DOHH2 (cell line): ENCODE data around the gene SVBP.

ENCODE experiments used
- H3F3A ChIP-seq: fragments of 200-600 bp; sonication (generic), shearing (Covaris generic); 2 replicates; pipeline ENCODE4 v1.6.0; 2016; ENCODE audit warnings: antibody characterized with exemption, mild to moderate bottlenecking; ENCODE audit not compliant: control insufficient read depth, insufficient read depth
- H3K27ac ChIP-seq: fragments of 200-600 bp; sonication (generic); 2 replicates; pipeline ENCODE4 v1.5.1; 2014; ENCODE audit warnings: low read depth, mild to moderate bottlenecking, low read length, moderate library complexity
- H3K27me3 ChIP-seq: fragments of 200-600 bp; sonication (generic); 2 replicates; pipeline ENCODE4 v1.6.1; 2014; ENCODE audit warnings: mild to moderate bottlenecking, low read length, mixed read lengths; ENCODE audit not compliant: control insufficient read depth
- H3K36me3 ChIP-seq: fragments of 200-600 bp; sonication (generic); 2 replicates; pipeline ENCODE4 v1.6.1; 2014; ENCODE audit warnings: mild to moderate bottlenecking, low read length, moderate library complexity, mixed read lengths; ENCODE audit not compliant: control insufficient read depth
- H3K4me1 ChIP-seq: fragments of 200-600 bp; sonication (generic); 2 replicates; pipeline ENCODE4 v1.6.1; 2014; ENCODE audit warnings: mild to moderate bottlenecking, low read length, mixed read lengths; ENCODE audit not compliant: control insufficient read depth
- H3K4me2 ChIP-seq: fragments of 200-600 bp; sonication (generic); 2 replicates; pipeline ENCODE4 v1.6.0; 2014; ENCODE audit warnings: mild to moderate bottlenecking, low read length, moderate library complexity
- H3K4me3 ChIP-seq: fragments of 200-600 bp; sonication (generic); 2 replicates; pipeline ENCODE4 v1.5.1; 2014; ENCODE audit warnings: mild to moderate bottlenecking, low read length, mixed read lengths
- H3K79me2 ChIP-seq: fragments of 200-600 bp; sonication (generic); 2 replicates; pipeline ENCODE4 v1.6.1; 2014; ENCODE audit warnings: mild to moderate bottlenecking, low read length, mixed read lengths; ENCODE audit not compliant: control insufficient read depth
- H3K9me2 ChIP-seq: fragments of 200-600 bp; sonication (generic); replicated peaks from 2 replicates; pipeline ENCODE4 v1.6.1; 2014; ENCODE audit warnings: mild to moderate bottlenecking, low read length, mixed read lengths; ENCODE audit not compliant: control insufficient read depth
- H3K9me3 ChIP-seq: fragments of 200-600 bp; sonication (generic); 2 replicates; pipeline ENCODE4 v1.6.1; 2014; ENCODE audit warnings: antibody characterized with exemption, low read length, mixed read lengths; ENCODE audit not compliant: control insufficient read depth, insufficient read depth
- H4K20me1 ChIP-seq: fragments of 200-600 bp; sonication (generic); 2 replicates; pipeline ENCODE4 v1.6.0; 2014; ENCODE audit warnings: low read depth, mild to moderate bottlenecking, antibody characterized with exemption, low read length, moderate library complexity; ENCODE audit not compliant: control insufficient read depth, insufficient read depth
- EZH2phosphoT487 ChIP-seq: fragments of 200-600 bp; sonication (generic); IDR thresholded peaks from 2 replicates; pipeline ENCODE4 v1.6.1; 2017; ENCODE audit warnings: borderline replicate concordance, mild to moderate bottlenecking, antibody characterized with exemption, low read length, moderate library complexity, mixed read lengths
- TF ChIP-seq, protein P1 (sequence below): fragments of 200-600 bp; sonication (generic); IDR thresholded peaks from one replicate; pipeline ENCODE4 v1.5.1; 2014; ENCODE audit warnings: antibody characterized with exemption, mild to moderate bottlenecking, low read depth, low read length; ENCODE audit not compliant: poor library complexity, severe bottlenecking

SVBP gene

GRCh38 chr1:42797979-42798378, 19.2 kb downstream of the SVBP start:
- H3K27me3 ChIP-seq = peaks cover 25% of the 10 kb centered on the region
- H3K9me3 ChIP-seq = no peaks in the 10 kb centered on the region
- no peak overlapping the region for H3K27ac ChIP-seq
- no peaks in the 10 kb centered on the region for H3K9me2 ChIP-seq
- H3K79me2 ChIP-seq = no peaks in the 10 kb centered on the region
- no peaks in the 10 kb centered on the region for H3K36me3 ChIP-seq
- TF ChIP-seq, protein P1, sequence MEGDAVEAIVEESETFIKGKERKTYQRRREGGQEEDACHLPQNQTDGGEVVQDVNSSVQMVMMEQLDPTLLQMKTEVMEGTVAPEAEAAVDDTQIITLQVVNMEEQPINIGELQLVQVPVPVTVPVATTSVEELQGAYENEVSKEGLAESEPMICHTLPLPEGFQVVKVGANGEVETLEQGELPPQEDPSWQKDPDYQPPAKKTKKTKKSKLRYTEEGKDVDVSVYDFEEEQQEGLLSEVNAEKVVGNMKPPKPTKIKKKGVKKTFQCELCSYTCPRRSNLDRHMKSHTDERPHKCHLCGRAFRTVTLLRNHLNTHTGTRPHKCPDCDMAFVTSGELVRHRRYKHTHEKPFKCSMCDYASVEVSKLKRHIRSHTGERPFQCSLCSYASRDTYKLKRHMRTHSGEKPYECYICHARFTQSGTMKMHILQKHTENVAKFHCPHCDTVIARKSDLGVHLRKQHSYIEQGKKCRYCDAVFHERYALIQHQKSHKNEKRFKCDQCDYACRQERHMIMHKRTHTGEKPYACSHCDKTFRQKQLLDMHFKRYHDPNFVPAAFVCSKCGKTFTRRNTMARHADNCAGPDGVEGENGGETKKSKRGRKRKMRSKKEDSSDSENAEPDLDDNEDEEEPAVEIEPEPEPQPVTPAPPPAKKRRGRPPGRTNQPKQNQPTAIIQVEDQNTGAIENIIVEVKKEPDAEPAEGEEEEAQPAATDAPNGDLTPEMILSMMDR = no peak
- TF ChIP-seq EZH2phosphoT487 = no peak
- H3K4me3 ChIP-seq = no peak overlapping the region
- no peaks in the 10 kb centered on the region for H3F3A ChIP-seq
- H3K4me2 ChIP-seq = no peak overlapping the region
- no peaks in the 10 kb centered on the region for H3K4me1 ChIP-seq
- H4K20me1 ChIP-seq = no peaks in the 10 kb centered on the region

DNA sequence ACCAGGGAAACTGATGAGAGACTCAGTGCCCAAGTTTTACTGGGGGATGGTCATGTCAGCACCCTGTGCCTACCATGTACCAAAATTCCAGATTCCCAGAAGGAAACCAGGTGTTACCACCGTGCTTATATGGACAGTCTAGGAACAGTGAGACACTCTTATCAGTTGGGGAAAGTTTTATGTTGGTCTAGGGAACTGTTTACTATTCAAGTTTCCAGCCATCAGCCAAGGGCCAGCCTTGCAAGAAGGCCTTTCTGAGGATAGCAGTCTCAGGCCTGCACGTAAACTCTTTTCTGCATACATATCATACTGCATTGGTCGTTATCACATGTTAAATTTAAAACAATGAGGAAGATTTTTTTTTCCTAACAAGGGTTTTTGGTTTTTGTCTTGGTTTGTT, 19.8 kb downstream of the SVBP start:
- Histone ChIP-seq H3K79me2 (no peaks in the 10 kb centered on the region), H3K4me2 (no peak overlapping the region), H3K4me1 (no peaks in the 10 kb centered on the region), H3K27ac (no peak overlapping the region), H3K9me3 (no peaks in the 10 kb centered on the region), H4K20me1 (no peaks in the 10 kb centered on the region), H3K36me3 (no peaks in the 10 kb centered on the region), H3K9me2 (no peaks in the 10 kb centered on the region), H3K27me3 (peaks cover 25% of the 10 kb centered on the region), H3F3A (no peaks in the 10 kb centered on the region), H3K4me3 (no peak overlapping the region)
- TF ChIP-seq, protein P1 = no peak
- no peak for TF ChIP-seq EZH2phosphoT487

- Histone ChIP-seq H3K27me3 (peaks cover 16% of the 10 kb centered on the region), H3K4me2 (no peak overlapping the region), H3F3A (no peaks in the 10 kb centered on the region), H3K27ac (no peak overlapping the region), H3K4me1 (no peaks in the 10 kb centered on the region), H3K9me3 (no peaks in the 10 kb centered on the region), H3K4me3 (no peak overlapping the region), H3K9me2 (no peaks in the 10 kb centered on the region), H3K79me2 (no peaks in the 10 kb centered on the region), H4K20me1 (no peaks in the 10 kb centered on the region), H3K36me3 (no peaks in the 10 kb centered on the region)
- TF ChIP-seq EZH2phosphoT487 = no peak
- TF ChIP-seq, protein P1 = no peak
These were observed 23.4 kb downstream of the SVBP start for GRCh38 chr1:42793824-42794223.

DNA sequence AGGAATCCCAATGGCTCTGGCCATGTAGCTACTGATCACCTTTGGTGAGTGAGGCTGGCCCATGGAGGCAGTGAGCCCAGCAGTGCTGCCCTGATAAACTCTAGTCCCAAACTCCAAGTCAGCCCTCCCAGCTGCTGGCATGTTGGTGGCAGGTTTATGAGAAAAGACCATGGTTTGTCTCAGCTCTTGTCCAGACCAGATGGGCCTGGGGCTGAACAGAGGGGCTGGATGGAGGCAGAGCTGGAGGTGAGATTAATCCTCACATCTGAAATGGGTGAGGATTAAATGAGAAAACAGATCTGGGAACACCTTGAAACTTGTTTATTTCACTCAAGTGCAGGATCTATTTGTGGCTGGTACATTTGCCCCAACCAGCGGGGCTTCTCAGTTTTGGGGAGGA, 29.2 kb downstream of the SVBP start:
- no peak overlapping the region for H3K4me3 ChIP-seq
- no peaks in the 10 kb centered on the region for H3K9me3 ChIP-seq
- no peak for TF ChIP-seq EZH2phosphoT487
- TF ChIP-seq, protein P1 = no peak
- no peaks in the 10 kb centered on the region for H4K20me1 ChIP-seq
- H3F3A ChIP-seq = no peaks in the 10 kb centered on the region
- no peaks in the 10 kb centered on the region for H3K4me1 ChIP-seq
- peaks cover 1% of the 10 kb centered on the region; the same call in 1 of the 2 replicates for H3K36me3 ChIP-seq
- H3K4me2 ChIP-seq = no peak overlapping the region
- no peaks in the 10 kb centered on the region for H3K9me2 ChIP-seq
- H3K27me3 ChIP-seq = no peaks in the 10 kb centered on the region
- no peak overlapping the region for H3K27ac ChIP-seq
- no peaks in the 10 kb centered on the region for H3K79me2 ChIP-seq
